SK-MEL-5 (cell line): ENCODE data around the gene SLC25A36. TPM values are rescaled to one million over a fixed set of nuclear protein-coding genes. Genes with fewer than 3 reads are reported as not detected.
"Not testable (repeated sequence)": the region's sequence is repeated elsewhere in the genome, so short reads cannot be mapped to it uniquely, and the experiment has no call there.

Experiments used
- DNase-seq: peaks from one replicate; pipeline ENCODE4 v3.0.0-alpha.2; 2016; ENCODE audit warnings: low read depth, low spot score
- in situ Hi-C: cut with HindIII; loops from 2 replicates; pipeline ENCODE4 v1.10.0; 2016; ENCODE audit warnings: low sequenced_read_pairs, high pct_unique_total_duplicates, low pct_unique_long_range_greater_than_20kb
- total RNA-seq: library from RNA; depleted of rRNA; stranded (reverse); fragments of >200 nt; shearing (Covaris generic); gene quantifications from 2 replicates; pipeline ENCODE4 v1.2.3, GENCODE V29; 2014

SLC25A36 gene
- total RNA-seq, 1 experiment from 2014 or later = 92.5 TPM

GRCh38 chr3:140953028-140953960, 11.7 kb downstream of the SLC25A36 start:
- in situ Hi-C loops = no loop called here

GRCh38 chr3:140954576-140954975, 12.9 kb downstream of the SLC25A36 start:
- in situ Hi-C loops = no loop called here
- DNase-seq = no peak

More at GRCh38 chr3:140953028-140953960, 11.7 kb downstream of the SLC25A36 start:
- peak; percentile 45 for DNase-seq

- in situ Hi-C loops = no loop called here
- no peak for DNase-seq
Observed at GRCh38 chr3:140955645-140956044, 14.0 kb downstream of the SLC25A36 start.

- no peak for DNase-seq
- in situ Hi-C loops = no loop called here
Observed at GRCh38 chr3:140956058-140956835, 14.6 kb downstream of the SLC25A36 start.

- in situ Hi-C loops = no loop called here
- DNase-seq = peak; percentile 65
Observed at GRCh38 chr3:140972833-140973232, 31.2 kb downstream of the SLC25A36 start.

GRCh38 chr3:140974900-140975299, 33.3 kb downstream of the SLC25A36 start:
- DNase-seq = no peak
- in situ Hi-C loops = no loop called here

- no peak for DNase-seq
- in situ Hi-C loops = no loop called here
Observed at GRCh38 chr3:140980663-140981062, 39.0 kb downstream of the SLC25A36 start.

GRCh38 chr3:140987792-140988191, 46.2 kb downstream of the SLC25A36 start:
- DNase-seq, in situ Hi-C loops: not testable (repeated sequence)

- in situ Hi-C loops = no loop called here
- DNase-seq = no peak
Observed at GRCh38 chr3:140994316-140994715, 52.7 kb downstream of the SLC25A36 start.

GRCh38 chr3:140994861-140995260, 53.2 kb downstream of the SLC25A36 start:
- DNase-seq, in situ Hi-C loops: not testable (repeated sequence)

GRCh38 chr3:140995881-140996280, 54.2 kb downstream of the SLC25A36 start:
- DNase-seq = no peak
- in situ Hi-C loops = no loop called here

GRCh38 chr3:141000027-141000663, 58.5 kb downstream of the SLC25A36 start:
- peak; percentile 80 for DNase-seq
- in situ Hi-C loops = no loop called here

- in situ Hi-C loops = no loop called here
- DNase-seq = no peak
Observed at GRCh38 chr3:141000686-141001085, 59.0 kb downstream of the SLC25A36 start.

- no peak for DNase-seq
- in situ Hi-C loops = no loop called here
Observed at GRCh38 chr3:141006344-141006743, 64.7 kb downstream of the SLC25A36 start.

GRCh38 chr3:141009496-141009895, 67.9 kb downstream of the SLC25A36 start:
- in situ Hi-C loops = no loop called here
- no peak for DNase-seq

- in situ Hi-C loops = no loop called here
- peak; percentile 83 for DNase-seq
Observed at GRCh38 chr3:141011232-141011996, 69.8 kb downstream of the SLC25A36 start.

GRCh38 chr3:141011997-141012262, 70.3 kb downstream of the SLC25A36 start:
- in situ Hi-C loops = no loop called here
- DNase-seq = no peak

- in situ Hi-C loops = no loop called here
- no peak for DNase-seq
Observed at GRCh38 chr3:141012571-141012970, 70.9 kb downstream of the SLC25A36 start.
